ENCODE measurements around the gene LRRC49.

DNA sequence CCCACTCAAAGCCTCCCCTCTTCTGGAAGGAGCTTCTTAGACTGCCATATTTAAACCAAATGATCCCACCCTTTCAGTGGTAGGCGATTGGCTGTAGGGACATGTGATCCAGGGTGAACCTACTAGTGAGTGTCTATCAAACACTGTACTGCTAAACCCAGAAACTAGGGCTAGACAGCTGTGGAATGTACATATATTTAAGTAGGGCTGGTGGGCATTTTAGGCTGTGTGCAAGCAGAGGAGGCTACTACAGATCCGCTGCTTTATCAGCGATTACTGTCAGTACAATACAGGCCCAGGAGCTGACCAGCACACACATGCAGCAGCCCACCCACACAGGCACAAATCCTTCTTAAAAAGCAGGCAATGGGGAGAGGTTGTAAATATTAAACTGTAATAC, 23.3 kb upstream of the LRRC49 start:
- TF ChIP-seq MAFK (IDR thresholded peaks at IDR 0.05; ENCODE audit: low read depth, low read length): no peak
- TF ChIP-seq, protein P1, sequence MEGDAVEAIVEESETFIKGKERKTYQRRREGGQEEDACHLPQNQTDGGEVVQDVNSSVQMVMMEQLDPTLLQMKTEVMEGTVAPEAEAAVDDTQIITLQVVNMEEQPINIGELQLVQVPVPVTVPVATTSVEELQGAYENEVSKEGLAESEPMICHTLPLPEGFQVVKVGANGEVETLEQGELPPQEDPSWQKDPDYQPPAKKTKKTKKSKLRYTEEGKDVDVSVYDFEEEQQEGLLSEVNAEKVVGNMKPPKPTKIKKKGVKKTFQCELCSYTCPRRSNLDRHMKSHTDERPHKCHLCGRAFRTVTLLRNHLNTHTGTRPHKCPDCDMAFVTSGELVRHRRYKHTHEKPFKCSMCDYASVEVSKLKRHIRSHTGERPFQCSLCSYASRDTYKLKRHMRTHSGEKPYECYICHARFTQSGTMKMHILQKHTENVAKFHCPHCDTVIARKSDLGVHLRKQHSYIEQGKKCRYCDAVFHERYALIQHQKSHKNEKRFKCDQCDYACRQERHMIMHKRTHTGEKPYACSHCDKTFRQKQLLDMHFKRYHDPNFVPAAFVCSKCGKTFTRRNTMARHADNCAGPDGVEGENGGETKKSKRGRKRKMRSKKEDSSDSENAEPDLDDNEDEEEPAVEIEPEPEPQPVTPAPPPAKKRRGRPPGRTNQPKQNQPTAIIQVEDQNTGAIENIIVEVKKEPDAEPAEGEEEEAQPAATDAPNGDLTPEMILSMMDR (conservative IDR thresholded peaks at IDR 0.05; ENCODE audit: low read depth, low read length): no peak

All from IMR-90 (cell line).